Activated CD8-positive, alpha-beta memory T cell treated with anti-CD3 and anti-CD28 coated beads, Interleukin-2, amount 50 U/mL, for 48 hours (primary cell): Measurements from ENCODE around the gene STPG1.
"Not testable (repeated sequence)": the region's sequence is repeated elsewhere in the genome, so short reads cannot be mapped to it uniquely, and the experiment has no call there.

Experiments
- DNase-seq: peaks from one replicate; pipeline ENCODE4 v3.0.0-alpha.2; 2020

STPG1 gene

GRCh38 chr1:24413350-24414163 lies at the start of gene STPG1:
TSS of gene STPG1 (minus strand) at chr1:24413782. CDS start at chr1:24401388, 12,394 bp downstream.
- peak; percentile 89 for DNase-seq

- not testable (repeated sequence) for DNase-seq
Observed at GRCh38 chr1:24462128-24462527, 48.5 kb upstream of the STPG1 start.

GRCh38 chr1:24459551-24460266 lies 46.1 kb upstream of the STPG1 start:
- DNase-seq: no peak

- no peak for DNase-seq
Observed at GRCh38 chr1:24457866-24458265, 44.3 kb upstream of the STPG1 start.

GRCh38 chr1:24455272-24455671 lies 41.7 kb upstream of the STPG1 start:
- DNase-seq: no peak

- no peak for DNase-seq
Observed at GRCh38 chr1:24454673-24455072, 41.1 kb upstream of the STPG1 start.

- DNase-seq: no peak
Observed at GRCh38 chr1:24452922-24453485, 39.4 kb upstream of the STPG1 start.

- DNase-seq: no peak
Observed at GRCh38 chr1:24451746-24452145, 38.2 kb upstream of the STPG1 start.

- DNase-seq: no peak
Observed at GRCh38 chr1:24450857-24451397, 37.3 kb upstream of the STPG1 start.

- no peak for DNase-seq
Observed at GRCh38 chr1:24450316-24450715, 36.7 kb upstream of the STPG1 start.

GRCh38 chr1:24446446-24446845 lies 32.9 kb upstream of the STPG1 start:
- DNase-seq: not testable (repeated sequence)

GRCh38 chr1:24443241-24443656 lies 29.7 kb upstream of the STPG1 start:
- DNase-seq: no peak

- no peak for DNase-seq
Observed at GRCh38 chr1:24442764-24443163, 29.2 kb upstream of the STPG1 start.

GRCh38 chr1:24441996-24442668 lies 28.6 kb upstream of the STPG1 start:
- DNase-seq: no peak

- no peak for DNase-seq
Observed at GRCh38 chr1:24441480-24441879, 27.9 kb upstream of the STPG1 start.

- no peak for DNase-seq
Observed at GRCh38 chr1:24440436-24440835, 26.9 kb upstream of the STPG1 start.

- DNase-seq: no peak
Observed at GRCh38 chr1:24438423-24438901, 24.9 kb upstream of the STPG1 start.

GRCh38 chr1:24437631-24438396 lies 24.2 kb upstream of the STPG1 start:
- no peak for DNase-seq

- no peak for DNase-seq
Observed at GRCh38 chr1:24435782-24436365, 22.3 kb upstream of the STPG1 start.

- DNase-seq: no peak
Observed at GRCh38 chr1:24427545-24427862, 13.9 kb upstream of the STPG1 start.

- DNase-seq: no peak
Observed at GRCh38 chr1:24426744-24427544, 13.4 kb upstream of the STPG1 start.
